OCI-LY7 (cell line): ENCODE data around the gene MAST1.

Source experiments
- CTCF ChIP-seq: fragments of 200-600 bp; sonication (generic); conservative IDR thresholded peaks from 2 replicates; pipeline ENCODE4 v1.5.1; 2014; ENCODE audit warnings: mild to moderate bottlenecking, antibody characterized with exemption, low read length, moderate library complexity, mixed read lengths
- EZH2phosphoT487 ChIP-seq: fragments of 200-600 bp; sonication (generic); IDR thresholded peaks from 2 replicates; pipeline ENCODE4 v1.6.1; 2018; ENCODE audit warnings: low read depth, borderline replicate concordance, mild to moderate bottlenecking, mixed run types, antibody characterized with exemption, low read length, moderate library complexity, mixed read lengths

- TF ChIP-seq CTCF (no peak), EZH2phosphoT487 (no peak)
Measured at GRCh38 chr19:12890787-12891552, 52.7 kb downstream of the MAST1 start, which contains the start of gene GCDH.
